Psoas muscle (tissue), 8 donors: Measurements from ENCODE around the gene TMEM44. TPM values are rescaled to one million over a fixed set of nuclear protein-coding genes. Genes with fewer than 3 reads are reported as not detected.
A peak's percentile ranks its signal among the peaks of the same experiment; 100 is the strongest.

Source experiments
- ATAC-seq, 4 donors: fragments of 200-7000 bp; cut with Tn5 transposase; one replicate each; pipeline ENCODE4 v1.9.1; 2020; ENCODE audit warnings: moderate library complexity in 3 of 4, mild to moderate bottlenecking in 2 of 4
- DNase-seq, 2 donors: peaks; one replicate each; pipeline ENCODE4 v3.0.0-alpha.2; 2020
- H3K27ac ChIP-seq: fragments of 200-600 bp; one replicate; pipeline ENCODE4 v1.8.0; 2022
- H3K27me3 ChIP-seq, 3 donors: fragments of 200-600 bp in 1 of 3; one replicate each; pipeline versions ENCODE4 v1.6.1 to v1.8.0; 2013 to 2022; ENCODE audit warnings: low read length in 2 of 3, mild to moderate bottlenecking in 2 of 3, moderate library complexity in 1 of 3; ENCODE audit not compliant: insufficient read depth in 3 of 3
- H3K36me3 ChIP-seq, 2 donors: fragments of 200-600 bp in 1 of 2; one replicate each; pipeline versions ENCODE4 v1.6.1 to v1.8.0; 2013 to 2022; ENCODE audit warnings: low read depth in 1 of 2, mild to moderate bottlenecking in 1 of 2, moderate library complexity in 1 of 2; ENCODE audit not compliant: insufficient read depth in 1 of 2
- H3K4me1 ChIP-seq: fragments of 200-600 bp; one replicate; pipeline ENCODE4 v1.8.0; 2022
- H3K4me3 ChIP-seq: fragments of 200-600 bp; one replicate; pipeline ENCODE4 v1.8.0; 2022; ENCODE audit warnings: mild to moderate bottlenecking
- H3K9me3 ChIP-seq: fragments of 200-600 bp; one replicate; pipeline ENCODE4 v1.8.0; 2022
- WGBS, 3 donors: extraction: QIAGEN DNeasy Blood & Tissue Kit; methylation state at CpG; one replicate each; pipeline versions ENCODE4 v1.1.6 to v1.1.7; 2013; 5-methylcytosine and 5-hydroxymethylcytosine counted together
- intact Hi-C, 2 donors: fragments of 100-400 bp; cut with DNase I; formaldehyde crosslinking; loops; one replicate each; pipeline versions ENCODE4 v1.11.0 to v1.14.2; 2022
- polyA plus RNA-seq, 3 donors: library from polyadenylated mRNA; stranded (reverse); fragments of 200-250 nt; gene quantifications; one replicate each; pipeline ENCODE4 v1.2.3, GENCODE V29; 2013
- total RNA-seq, 4 donors: library from RNA; stranded (reverse); fragmentation: NEBNext Ultra II Directional in 2 of 4; extraction: Animal tissue kit (Norgen Biotek cat#: 25700) in 2 of 4; gene quantifications; one replicate each; pipeline versions ENCODE4 v1.2.1 to v1.2.4, GENCODE V29; 2021 to 2023
- TF ChIP-seq, protein P1 (sequence below): fragments of 200-600 bp; IDR thresholded peaks from one replicate; pipeline ENCODE4 v1.8.0; 2022; ENCODE audit warnings: antibody characterized with exemption
- donor health status: healthy with polysubstance abuse.
- donor health status: DM: no; HTN: no; CAD: no; lungs with moderate emphysema.
- donor health status: Bipolar disorder and iron deficiency.
- donor health status: healthy.
- donor health status: DM: yes; HTN: yes; CAD: no.
- donor health status: DM: no; HTN: no; CAD: no.
- donor health status: DM: no; HTN: no; CAD: no.
- donor health status: DM: yes; HTN: yes; CAD: no.

Gene TMEM44
- total and polyA plus RNA-seq, 7 donors: 2.0 to 4.4 (median 3.1) TPM

GRCh38 chr3:194638991-194639605 lies 5.9 kb upstream of the TMEM44 start:
- ATAC-seq (no peak), DNase-seq (no peak)
- Histone ChIP-seq H3K4me3 (no peak overlapping the region), H3K9me3 (no peaks in the 10 kb centered on the region), H3K27me3 (no peaks in the 10 kb centered on the region), H3K27ac (peak overlapping the region; percentile 58), H3K36me3 (peaks cover 9 to 48% of the 10 kb centered on the region in 2 donors), H3K4me1 (no peaks in the 10 kb centered on the region)
- WGBS, 3 donors: 95 to 97% (median 95%) methylated on average over 10 of the region's 10 CpGs
- intact Hi-C loops: no loop called here
- TF ChIP-seq, protein P1, sequence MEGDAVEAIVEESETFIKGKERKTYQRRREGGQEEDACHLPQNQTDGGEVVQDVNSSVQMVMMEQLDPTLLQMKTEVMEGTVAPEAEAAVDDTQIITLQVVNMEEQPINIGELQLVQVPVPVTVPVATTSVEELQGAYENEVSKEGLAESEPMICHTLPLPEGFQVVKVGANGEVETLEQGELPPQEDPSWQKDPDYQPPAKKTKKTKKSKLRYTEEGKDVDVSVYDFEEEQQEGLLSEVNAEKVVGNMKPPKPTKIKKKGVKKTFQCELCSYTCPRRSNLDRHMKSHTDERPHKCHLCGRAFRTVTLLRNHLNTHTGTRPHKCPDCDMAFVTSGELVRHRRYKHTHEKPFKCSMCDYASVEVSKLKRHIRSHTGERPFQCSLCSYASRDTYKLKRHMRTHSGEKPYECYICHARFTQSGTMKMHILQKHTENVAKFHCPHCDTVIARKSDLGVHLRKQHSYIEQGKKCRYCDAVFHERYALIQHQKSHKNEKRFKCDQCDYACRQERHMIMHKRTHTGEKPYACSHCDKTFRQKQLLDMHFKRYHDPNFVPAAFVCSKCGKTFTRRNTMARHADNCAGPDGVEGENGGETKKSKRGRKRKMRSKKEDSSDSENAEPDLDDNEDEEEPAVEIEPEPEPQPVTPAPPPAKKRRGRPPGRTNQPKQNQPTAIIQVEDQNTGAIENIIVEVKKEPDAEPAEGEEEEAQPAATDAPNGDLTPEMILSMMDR: no peak

- ATAC-seq (no peak), DNase-seq (no peak)
- intact Hi-C loops: no loop called here
- H3K9me3 ChIP-seq: no peaks in the 10 kb centered on the region
- H3K36me3 ChIP-seq: peaks cover 7 to 36% of the 10 kb centered on the region in 2 donors
- H3K4me3 ChIP-seq: no peak overlapping the region
- TF ChIP-seq, protein P1: no peak
- 86 to 90% (median 89%) methylated on average over 22 of the region's 22 CpGs for WGBS, 3 donors
- H3K27me3 ChIP-seq: no peaks in the 10 kb centered on the region
- H3K27ac ChIP-seq: no peak overlapping the region
- no peaks in the 10 kb centered on the region for H3K4me1 ChIP-seq
These were observed 4.6 kb upstream of the TMEM44 start for GRCh38 chr3:194637541-194638400.

- intact Hi-C loops: no loop called here
- TF ChIP-seq, protein P1: no peak
- H3K27me3 ChIP-seq: no peaks in the 10 kb centered on the region
- H3K36me3 ChIP-seq: peaks cover 5 to 31% of the 10 kb centered on the region in 2 donors
- H3K27ac ChIP-seq: no peak overlapping the region
- no peaks in the 10 kb centered on the region for H3K9me3 ChIP-seq
- 66 to 74% (median 69%) methylated on average over 3 of the region's 3 CpGs for WGBS, 3 donors
- no peak overlapping the region for H3K4me3 ChIP-seq
- DNase-seq: no peak
- no peaks in the 10 kb centered on the region for H3K4me1 ChIP-seq
- ATAC-seq: no peak
These were observed 3.8 kb upstream of the TMEM44 start for GRCh38 chr3:194637066-194637465.

- DNase-seq: peak in 1 of 2 donors; percentile 34
- TF ChIP-seq, protein P1: no peak
- H3K27ac ChIP-seq: peak overlapping the region; percentile 39
- intact Hi-C loops: no loop called here
- H3K4me1 ChIP-seq: no peaks in the 10 kb centered on the region
- WGBS, 3 donors: 1 to 5% (median 2%) methylated on average over 23 to 55 of the region's 56 CpGs
- H3K36me3 ChIP-seq: peaks cover 0 to 4% of the 10 kb centered on the region in 2 donors
- H3K4me3 ChIP-seq: peak overlapping the region; percentile 74
- no peaks in the 10 kb centered on the region for H3K27me3 ChIP-seq
- peak in 3 of 4 donors; percentile 9 to 59 (median 13) for ATAC-seq
- H3K9me3 ChIP-seq: no peaks in the 10 kb centered on the region
These were observed 340 bp downstream of the TMEM44 start for GRCh38 chr3:194632809-194633348.
